DND-41 (cell line): ENCODE results near the gene CCDC174.

ENCODE experiments used
- ATAC-seq: fragments of 200-7000 bp; cut with Tn5 transposase; 3 replicates; pipeline ENCODE4 v1.9.1; 2021; ENCODE audit warnings: low read depth; ENCODE audit not compliant: insufficient read depth
- DNase-seq: peaks from one replicate; pipeline ENCODE4 v3.0.0-alpha.2; 2020
- H2AFZ ChIP-seq: 2 replicates; pipeline ENCODE4 v1.6.0; 2012; ENCODE audit warnings: low read depth, low read length
- H3K27ac ChIP-seq: 2 replicates; pipeline ENCODE4 v1.5.1; 2012; ENCODE audit warnings: low read length, inconsistent platforms
- H3K27me3 ChIP-seq: fragments of 200-600 bp; sonication (generic); 2 replicates; pipeline ENCODE4 v1.6.0; 2012; ENCODE audit warnings: low read length, mild to moderate bottlenecking, inconsistent platforms; ENCODE audit not compliant: insufficient read depth, poor library complexity
- H3K36me3 ChIP-seq: 2 replicates; pipeline ENCODE4 v1.5.1; 2012; ENCODE audit warnings: low read length, inconsistent platforms; ENCODE audit not compliant: insufficient read depth
- H3K4me1 ChIP-seq: 2 replicates; pipeline ENCODE4 v1.5.1; 2012; ENCODE audit warnings: mild to moderate bottlenecking, low read length; ENCODE audit not compliant: insufficient read depth
- H3K4me2 ChIP-seq: 2 replicates; pipeline ENCODE4 v1.6.0; 2012; ENCODE audit warnings: mild to moderate bottlenecking, moderate library complexity, low read length, inconsistent platforms; ENCODE audit not compliant: insufficient read depth
- H3K4me3 ChIP-seq, 2 experiments: fragments of 200-600 bp in 1 of 2; shearing (Covaris generic) in 1 of 2; 2 replicates each; pipeline ENCODE4 v1.5.1; 2012 to 2016; ENCODE audit warnings: inconsistent platforms in 2 of 2, low read length in 2 of 2, mild to moderate bottlenecking in 2 of 2, low read depth in 1 of 2, moderate library complexity in 1 of 2
- H3K79me2 ChIP-seq: 2 replicates; pipeline ENCODE4 v1.6.0; 2012; ENCODE audit warnings: low read length, inconsistent platforms; ENCODE audit not compliant: insufficient read depth
- H3K9ac ChIP-seq: 2 replicates; pipeline ENCODE4 v1.6.0; 2012; ENCODE audit warnings: low read depth, mild to moderate bottlenecking, inconsistent platforms, low read length, moderate library complexity
- H3K9me3 ChIP-seq: 2 replicates; pipeline ENCODE4 v1.5.1; 2012; ENCODE audit warnings: low read length, moderate library complexity, mild to moderate bottlenecking, inconsistent platforms; ENCODE audit not compliant: insufficient read depth, severe bottlenecking
- H4K20me1 ChIP-seq: 2 replicates; pipeline ENCODE4 v1.6.0; 2012; ENCODE audit warnings: low read length; ENCODE audit not compliant: insufficient read depth
- EZH2 ChIP-seq: IDR thresholded peaks from 3 replicates; pipeline ENCODE4 v1.6.1; 2012; ENCODE audit warnings: borderline replicate concordance, low read depth, mild to moderate bottlenecking, moderate library complexity, low read length, inconsistent platforms; ENCODE audit not compliant: severe bottlenecking
- TF ChIP-seq, protein P1 (sequence below): IDR thresholded peaks from 2 replicates; pipeline ENCODE4 v1.5.1; 2012; ENCODE audit warnings: borderline replicate concordance, low read length, moderate library complexity, mild to moderate bottlenecking; ENCODE audit not compliant: poor library complexity, severe bottlenecking; ENCODE audit errors: extremely low read depth

Gene CCDC174

DNA sequence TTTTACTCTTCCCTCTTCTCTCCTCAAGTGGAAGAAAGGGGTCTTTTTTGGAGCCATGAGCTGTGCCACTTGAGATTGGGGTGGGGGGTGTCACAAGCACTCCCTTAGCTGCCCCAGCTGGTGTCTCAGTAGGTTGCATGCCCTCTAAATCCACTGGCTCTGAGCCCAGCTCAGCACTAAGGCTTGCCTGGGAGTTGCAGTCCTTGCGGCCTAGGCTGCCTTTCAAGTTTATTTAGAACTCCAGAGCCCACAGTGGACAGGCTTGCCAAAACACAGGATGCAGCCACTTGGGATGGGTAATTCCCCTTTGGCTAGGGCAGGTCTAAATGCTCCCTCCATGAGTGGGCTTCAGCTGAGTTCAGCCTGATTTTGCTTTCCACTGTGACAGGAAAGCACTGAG, 48.1 kb downstream of the CCDC174 start:
- no peak for ATAC-seq
- H2AFZ ChIP-seq = no peak overlapping the region
- no peak for TF ChIP-seq EZH2
- TF ChIP-seq, protein P1, sequence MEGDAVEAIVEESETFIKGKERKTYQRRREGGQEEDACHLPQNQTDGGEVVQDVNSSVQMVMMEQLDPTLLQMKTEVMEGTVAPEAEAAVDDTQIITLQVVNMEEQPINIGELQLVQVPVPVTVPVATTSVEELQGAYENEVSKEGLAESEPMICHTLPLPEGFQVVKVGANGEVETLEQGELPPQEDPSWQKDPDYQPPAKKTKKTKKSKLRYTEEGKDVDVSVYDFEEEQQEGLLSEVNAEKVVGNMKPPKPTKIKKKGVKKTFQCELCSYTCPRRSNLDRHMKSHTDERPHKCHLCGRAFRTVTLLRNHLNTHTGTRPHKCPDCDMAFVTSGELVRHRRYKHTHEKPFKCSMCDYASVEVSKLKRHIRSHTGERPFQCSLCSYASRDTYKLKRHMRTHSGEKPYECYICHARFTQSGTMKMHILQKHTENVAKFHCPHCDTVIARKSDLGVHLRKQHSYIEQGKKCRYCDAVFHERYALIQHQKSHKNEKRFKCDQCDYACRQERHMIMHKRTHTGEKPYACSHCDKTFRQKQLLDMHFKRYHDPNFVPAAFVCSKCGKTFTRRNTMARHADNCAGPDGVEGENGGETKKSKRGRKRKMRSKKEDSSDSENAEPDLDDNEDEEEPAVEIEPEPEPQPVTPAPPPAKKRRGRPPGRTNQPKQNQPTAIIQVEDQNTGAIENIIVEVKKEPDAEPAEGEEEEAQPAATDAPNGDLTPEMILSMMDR = no peak
- no peaks in the 10 kb centered on the region for H3K9me3 ChIP-seq
- H3K36me3 ChIP-seq = no peaks in the 10 kb centered on the region
- DNase-seq = no peak
- H3K9ac ChIP-seq = no peak overlapping the region
- H3K27me3 ChIP-seq = no peaks in the 10 kb centered on the region
- no peaks in the 10 kb centered on the region for H3K4me1 ChIP-seq
- no peak overlapping the region for H3K27ac ChIP-seq
- H3K4me2 ChIP-seq = no peak overlapping the region
- no peak overlapping the region for H3K4me3 ChIP-seq
- H4K20me1 ChIP-seq = no peaks in the 10 kb centered on the region
- H3K79me2 ChIP-seq = no peaks in the 10 kb centered on the region

DNA sequence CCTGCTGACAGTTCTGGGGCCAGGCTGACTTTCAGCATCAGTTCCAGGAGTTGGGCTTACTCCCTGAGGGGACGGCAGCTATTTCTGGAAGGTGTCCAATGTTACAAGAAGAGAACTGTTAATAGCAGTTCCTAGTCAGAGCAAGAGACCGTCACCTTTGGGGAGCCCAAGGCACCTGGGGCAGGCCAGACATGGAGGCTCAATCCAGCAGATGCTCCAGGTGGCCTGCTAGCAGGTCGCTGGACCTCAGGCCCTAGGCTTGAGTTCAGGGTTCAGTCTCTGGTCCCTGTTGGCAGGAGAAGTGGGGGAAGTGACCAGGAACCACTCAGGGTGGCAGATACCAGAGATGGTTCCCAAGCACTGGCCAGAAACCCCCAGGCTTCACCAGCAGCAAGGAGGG, 49.3 kb downstream of the CCDC174 start:
- no peak for DNase-seq
- H2AFZ ChIP-seq = no peak overlapping the region
- no peak overlapping the region for H3K4me3 ChIP-seq
- no peaks in the 10 kb centered on the region for H3K27me3 ChIP-seq
- H3K79me2 ChIP-seq = no peaks in the 10 kb centered on the region
- no peak for TF ChIP-seq EZH2
- TF ChIP-seq, protein P1 = no peak
- no peaks in the 10 kb centered on the region for H4K20me1 ChIP-seq
- no peak overlapping the region for H3K27ac ChIP-seq
- H3K4me2 ChIP-seq = no peak overlapping the region
- no peak overlapping the region for H3K9ac ChIP-seq
- H3K36me3 ChIP-seq = no peaks in the 10 kb centered on the region
- no peak for ATAC-seq
- no peaks in the 10 kb centered on the region for H3K9me3 ChIP-seq
- no peaks in the 10 kb centered on the region for H3K4me1 ChIP-seq

DNA sequence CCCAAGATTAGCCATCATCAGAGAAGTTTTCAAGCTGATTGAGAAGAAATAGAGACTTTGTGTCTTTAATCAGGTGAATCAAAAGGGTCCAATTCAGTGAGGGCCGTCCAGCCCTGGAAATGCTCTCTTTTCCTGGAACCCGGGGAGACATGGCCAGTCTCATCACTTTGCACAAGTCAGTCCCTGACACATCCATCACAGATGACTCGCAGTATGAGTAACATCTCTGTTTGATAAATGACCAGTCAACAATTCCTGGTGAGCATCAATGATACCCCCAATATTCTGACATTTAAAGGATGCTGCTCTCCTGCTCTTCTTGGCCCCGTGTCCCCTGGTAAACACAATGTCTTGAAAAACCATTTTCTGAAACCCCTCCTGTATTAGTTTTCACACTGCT, 50.1 kb downstream of the CCDC174 start:
- no peaks in the 10 kb centered on the region for H3K27me3 ChIP-seq
- no peaks in the 10 kb centered on the region for H3K4me1 ChIP-seq
- no peak overlapping the region for H2AFZ ChIP-seq
- H3K9me3 ChIP-seq = no peaks in the 10 kb centered on the region
- H4K20me1 ChIP-seq = no peaks in the 10 kb centered on the region
- H3K4me3 ChIP-seq = no peak overlapping the region
- no peaks in the 10 kb centered on the region for H3K79me2 ChIP-seq
- ATAC-seq (no peak), DNase-seq (no peak)
- no peaks in the 10 kb centered on the region for H3K36me3 ChIP-seq
- H3K9ac ChIP-seq = no peak overlapping the region
- H3K27ac ChIP-seq = no peak overlapping the region
- TF ChIP-seq, protein P1 = no peak
- no peak for TF ChIP-seq EZH2
- H3K4me2 ChIP-seq = no peak overlapping the region

DNA sequence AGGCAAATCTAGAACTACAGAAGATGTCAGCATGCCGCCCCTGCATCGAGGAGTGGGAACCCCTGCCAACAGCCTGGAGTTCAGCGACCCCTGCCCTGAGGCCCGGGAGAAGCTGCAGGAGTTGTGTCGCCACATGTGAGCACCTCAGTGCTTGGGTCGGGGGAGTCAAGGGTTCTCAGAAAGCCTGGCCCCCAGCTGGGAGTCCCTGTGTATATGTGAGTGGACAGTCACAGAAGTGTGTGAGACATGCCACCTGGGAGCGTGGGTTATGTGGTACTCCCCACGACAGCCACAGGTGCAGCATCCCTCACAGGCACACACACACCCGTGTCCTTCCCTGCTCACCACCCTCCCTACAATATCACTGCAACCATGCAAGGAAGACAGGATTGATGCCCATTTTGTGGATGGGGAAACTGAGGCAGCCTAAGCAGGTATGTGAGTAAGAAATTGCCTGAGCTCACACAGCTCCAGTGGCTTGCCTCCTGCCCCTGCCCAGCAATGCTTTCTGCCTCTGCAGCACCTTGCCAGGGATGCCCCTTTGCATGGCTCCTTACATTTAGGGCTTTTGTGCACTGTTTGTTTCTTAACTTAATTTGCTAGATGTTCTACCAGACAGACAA, 51.7 kb downstream of the CCDC174 start:
- H3K4me2 ChIP-seq = no peak overlapping the region
- ATAC-seq (peak; percentile 52; the same call in 2 of the 3 replicates), DNase-seq (peak; percentile 13)
- H3K4me1 ChIP-seq = no peaks in the 10 kb centered on the region
- H4K20me1 ChIP-seq = no peaks in the 10 kb centered on the region
- H3K36me3 ChIP-seq = no peaks in the 10 kb centered on the region
- H2AFZ ChIP-seq = no peak overlapping the region
- no peaks in the 10 kb centered on the region for H3K27me3 ChIP-seq
- no peak overlapping the region for H3K27ac ChIP-seq
- no peak overlapping the region for H3K4me3 ChIP-seq
- H3K9me3 ChIP-seq = no peaks in the 10 kb centered on the region
- H3K9ac ChIP-seq = no peak overlapping the region
- TF ChIP-seq, protein P1 = no peak
- no peak for TF ChIP-seq EZH2
- no peaks in the 10 kb centered on the region for H3K79me2 ChIP-seq
